Ovary (tissue), 3 donors: Measurements from ENCODE around the gene ST6GAL1.

Experiments
- CTCF ChIP-seq, 3 donors: fragments of 450-650 bp in 2 of 3; fragments of 200-600 bp in 1 of 3; IDR thresholded peaks; one replicate each; pipeline versions ENCODE4 v1.5.1 to v1.8.0; 2016 to 2022; ENCODE audit warnings: antibody characterized with exemption in 3 of 3, mild to moderate bottlenecking in 1 of 3
- EP300 ChIP-seq: sonication (generic); formaldehyde crosslinking; IDR thresholded peaks from one replicate; pipeline ENCODE4 v1.6.1; 2017; ENCODE audit warnings: antibody characterized with exemption
- POLR2A ChIP-seq: fragments of 450-650 bp; IDR thresholded peaks from one replicate; pipeline ENCODE4 v1.6.1; 2017; ENCODE audit warnings: antibody characterized with exemption, mild to moderate bottlenecking, moderate library complexity
- donor health status: DM: no; HTN: no; CAD: no.

GRCh38 chr3:187014417-187014864 lies 84.1 kb downstream of the ST6GAL1 start:
- TF ChIP-seq POLR2A (no peak), CTCF (IDR thresholded peaks at IDR 0.05) (no peak), EP300 (no peak)
